ENCODE measurements around the gene SLC7A14. TPM values are rescaled to one million over a fixed set of nuclear protein-coding genes. Genes with fewer than 3 reads are reported as not detected.

The SLC7A14 gene
- total and polyA plus RNA-seq, 2 of the 13 experiments (the other 11 are each of a cell fraction or from before 2014, with no cell fraction given): not detected

DNA sequence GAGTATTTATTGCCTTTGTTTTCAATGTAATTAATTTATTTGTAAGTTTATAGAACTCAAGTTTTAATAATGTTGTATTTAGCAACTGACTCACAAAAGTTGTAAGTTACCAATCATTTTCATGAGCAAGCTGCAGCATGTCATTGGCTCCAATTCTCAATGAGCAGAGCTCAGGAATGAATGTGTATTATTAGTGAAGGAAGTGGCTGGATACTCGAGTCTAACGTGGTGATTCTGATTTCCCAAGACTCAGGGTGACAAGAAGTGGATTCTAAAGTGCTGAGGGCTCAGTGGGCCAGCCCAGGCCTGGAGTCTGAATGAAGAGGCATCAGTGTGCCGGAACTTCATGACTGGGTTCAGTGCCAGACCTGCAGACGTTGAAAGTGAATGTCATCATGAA lies 127.6 kb downstream of the SLC7A14 start:
- no peak for DNase-seq (ENCODE audit: low spot score)
- intact Hi-C loops (cut with micrococcal nuclease; ENCODE audit: unreplicated experiment) (no loop called here), in situ Hi-C loops (cut with HindIII; ENCODE audit: extremely low pct_ligation_motif_present, low pct_unique_long_range_greater_than_20kb) (no loop called here)
- Histone ChIP-seq H3K27ac (ENCODE audit: extremely low read length, insufficient read depth, low read length) (no peak overlapping the region), H3K4me1 (ENCODE audit: insufficient read depth, low read length) (no peaks in the 10 kb centered on the region), H2AFZ (ENCODE audit: low read length) (no peak overlapping the region), H4K20me1 (ENCODE audit: insufficient read depth, low read length) (no peaks in the 10 kb centered on the region), H3K9me3 (ENCODE audit: low read length) (no peaks in the 10 kb centered on the region), H3K36me3 (replicated peaks in 1 of 2; ENCODE audit: control insufficient read depth in 1 of 2, insufficient read depth in 2 of 2, low read length in 2 of 2) (no peaks in the 10 kb centered on the region), H3K4me2 (ENCODE audit: low read depth, low read length) (no peak overlapping the region), H3K79me2 (ENCODE audit: insufficient read depth, low read length) (no peaks in the 10 kb centered on the region), H3K9ac (ENCODE audit: insufficient read depth, low read depth, low read length) (no peak overlapping the region), H3K27me3 (ENCODE audit: control insufficient read depth in 1 of 2, insufficient read depth in 2 of 2, low read length in 2 of 2) (0 out of 5 replicates have a peak, but pooled peaks cover 0 to 8% of the 10 kb centered on the region in 2 experiments), H3K4me3 (replicated peaks in 1 of 3; ENCODE audit: insufficient read depth in 1 of 3, low read depth in 2 of 3, low read length in 3 of 3) (no peak overlapping the region)
- no TSS peak for BruUV-seq (replicated peaks)
- WGBS (ENCODE audit: low lambda C conversion rate): 33% methylated on average over 3 of the region's 4 CpGs
- POLR2A ChIA-PET: no interaction called here
- ATAC-seq: no peak
- CTCF ChIA-PET (ENCODE audit: low intra/inter-chr PET ratio, low total read pairs): no interaction called here
- FAIRE-seq: no peak
- TF ChIP-seq SYNCRIP (IDR thresholded peaks at IDR 0.05; ENCODE audit: insufficient read depth, low read depth, low read length) (no peak), NFIC (IDR thresholded peaks at IDR 0.05; ENCODE audit: low read length) (no peak), RBM22 (optimal IDR thresholded peaks at IDR 0.05; ENCODE audit: low read length) (no peak), NFKBIZ (CRISPR knock-in tag; IDR thresholded peaks at IDR 0.05) (no peak), XBP1 (CRISPR knock-in tag; IDR thresholded peaks at IDR 0.05) (no peak), MYNN (CRISPR knock-in tag; IDR thresholded peaks at IDR 0.05; ENCODE audit: low read depth) (no peak), MTA3 (CRISPR knock-in tag; IDR thresholded peaks at IDR 0.05) (no peak), KIAA2018 (CRISPR knock-in tag; IDR thresholded peaks at IDR 0.05; ENCODE audit: borderline replicate concordance) (no peak), ZNF776 (CRISPR knock-in tag; IDR thresholded peaks at IDR 0.05) (no peak), ZNF562 (CRISPR knock-in tag; IDR thresholded peaks at IDR 0.05; ENCODE audit: borderline replicate concordance) (no peak), FOXA1 (IDR thresholded peaks at IDR 0.05) (no peak), FOXA1 (CRISPR knock-in tag; IDR thresholded peaks at IDR 0.05) (no peak), RARA (CRISPR knock-in tag; IDR thresholded peaks at IDR 0.05) (no peak), ZSCAN31 (CRISPR knock-in tag; IDR thresholded peaks at IDR 0.05; ENCODE audit: low read depth) (no peak), RBFOX2 (IDR thresholded peaks at IDR 0.05; ENCODE audit: low read depth, low read length) (no peak), ZNF282 (IDR thresholded peaks at IDR 0.05; ENCODE audit: partially characterized antibody) (no peak)
- TF ChIP-seq, protein P1, sequence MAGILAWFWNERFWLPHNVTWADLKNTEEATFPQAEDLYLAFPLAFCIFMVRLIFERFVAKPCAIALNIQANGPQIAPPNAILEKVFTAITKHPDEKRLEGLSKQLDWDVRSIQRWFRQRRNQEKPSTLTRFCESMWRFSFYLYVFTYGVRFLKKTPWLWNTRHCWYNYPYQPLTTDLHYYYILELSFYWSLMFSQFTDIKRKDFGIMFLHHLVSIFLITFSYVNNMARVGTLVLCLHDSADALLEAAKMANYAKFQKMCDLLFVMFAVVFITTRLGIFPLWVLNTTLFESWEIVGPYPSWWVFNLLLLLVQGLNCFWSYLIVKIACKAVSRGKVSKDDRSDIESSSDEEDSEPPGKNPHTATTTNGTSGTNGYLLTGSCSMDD (CRISPR knock-in tag; IDR thresholded peaks at IDR 0.05): no peak
- TF ChIP-seq, protein P2, sequence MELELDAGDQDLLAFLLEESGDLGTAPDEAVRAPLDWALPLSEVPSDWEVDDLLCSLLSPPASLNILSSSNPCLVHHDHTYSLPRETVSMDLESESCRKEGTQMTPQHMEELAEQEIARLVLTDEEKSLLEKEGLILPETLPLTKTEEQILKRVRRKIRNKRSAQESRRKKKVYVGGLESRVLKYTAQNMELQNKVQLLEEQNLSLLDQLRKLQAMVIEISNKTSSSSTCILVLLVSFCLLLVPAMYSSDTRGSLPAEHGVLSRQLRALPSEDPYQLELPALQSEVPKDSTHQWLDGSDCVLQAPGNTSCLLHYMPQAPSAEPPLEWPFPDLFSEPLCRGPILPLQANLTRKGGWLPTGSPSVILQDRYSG (CRISPR knock-in tag; IDR thresholded peaks at IDR 0.05): no peak
